ENCODE data around the gene ATAD3B.
"Not testable (repeated sequence)": the region's sequence is repeated elsewhere in the genome, so short reads cannot be mapped to it uniquely, and the experiment has no call there.

Gene ATAD3B

GRCh38 chr1:1479547-1480487 is 8.3 kb downstream of the ATAD3B start:
- no peak for DNase-seq (ENCODE audit: low spot score)

DNA sequence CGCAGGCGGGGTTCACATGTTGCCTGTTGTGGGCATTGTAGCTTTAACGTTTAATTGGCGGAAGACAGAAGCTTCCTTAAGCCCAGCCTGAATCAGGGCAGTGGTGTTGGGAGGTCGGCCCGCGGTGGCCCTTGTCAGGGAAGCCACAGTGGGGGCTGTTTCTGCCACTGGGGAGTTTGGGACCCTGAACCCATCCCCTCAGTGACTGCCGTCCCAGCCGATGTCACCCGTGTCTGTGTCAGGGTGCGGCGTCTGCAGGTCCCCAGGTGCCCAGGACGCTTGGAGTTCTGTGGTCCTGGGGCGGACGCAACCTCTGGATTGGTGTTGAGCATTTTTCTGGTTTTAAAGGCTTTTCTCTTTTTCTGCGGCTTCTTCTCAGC is 8.9 kb downstream of the ATAD3B start:
- DNase-seq (ENCODE audit: low spot score), result not testable (repeated sequence)

DNA sequence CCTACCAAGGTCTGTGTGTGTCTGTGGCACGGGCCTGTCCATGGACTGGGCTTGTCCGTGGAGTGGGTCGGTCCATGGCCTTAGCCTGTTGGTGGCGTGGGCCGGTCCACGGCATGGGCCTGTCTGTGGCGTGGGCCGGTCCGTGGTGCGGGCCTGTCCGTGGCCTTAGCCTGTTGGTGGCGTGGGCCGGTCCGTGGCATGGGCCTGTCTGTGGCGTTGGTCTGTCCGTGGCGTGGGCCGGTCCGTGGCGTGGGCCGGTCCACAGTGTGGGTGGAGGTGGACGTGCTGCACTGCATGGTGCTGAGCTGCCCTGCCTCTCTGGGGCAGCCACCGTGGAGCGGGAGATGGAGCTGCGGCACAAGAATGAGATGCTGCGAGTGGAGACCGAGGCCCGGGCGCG is 10.2 kb downstream of the ATAD3B start:
- DNase-seq (ENCODE audit: low spot score), result not testable (repeated sequence)

- no peak for DNase-seq (ENCODE audit: low spot score)
Observed at GRCh38 chr1:1482856-1483255, 11.3 kb downstream of the ATAD3B start.

GRCh38 chr1:1483714-1484113 is 12.1 kb downstream of the ATAD3B start:
- DNase-seq (ENCODE audit: low spot score), result no peak

DNA sequence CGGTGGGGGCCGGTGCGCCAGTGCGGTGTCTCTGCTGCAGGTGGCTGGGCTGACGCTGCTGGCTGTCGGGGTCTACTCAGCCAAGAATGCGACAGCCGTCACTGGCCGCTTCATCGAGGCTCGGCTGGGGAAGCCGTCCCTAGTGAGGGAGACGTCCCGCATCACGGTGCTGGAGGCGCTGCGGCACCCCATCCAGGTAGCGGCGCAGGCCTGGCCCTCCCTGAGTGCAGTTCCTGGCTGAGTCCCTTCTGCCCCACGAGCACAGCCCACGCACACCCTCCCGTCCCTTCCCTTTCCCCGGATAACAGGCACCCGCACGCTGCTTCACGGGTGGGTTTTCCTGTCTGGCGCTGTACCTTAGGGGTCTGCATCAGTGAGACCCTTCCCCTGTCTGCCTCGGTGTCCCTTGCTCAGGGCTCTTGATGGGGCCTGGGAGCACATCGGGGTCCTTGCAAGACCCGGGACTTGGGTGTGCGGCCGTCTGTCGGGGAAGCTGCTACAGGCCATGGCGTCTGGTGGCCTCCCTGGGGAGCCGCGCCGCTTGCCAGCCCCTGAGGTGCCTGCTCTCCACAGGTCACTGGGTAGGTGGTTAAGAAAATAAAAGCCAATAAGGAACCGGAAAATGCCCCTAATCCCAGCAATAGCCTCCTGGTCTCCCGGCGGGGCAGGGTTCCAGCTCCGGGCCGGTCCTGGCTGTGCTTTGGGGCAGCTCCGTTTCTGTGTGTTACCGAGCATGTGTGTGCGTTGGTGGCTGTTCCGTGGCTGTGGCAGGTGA is 13.6 kb downstream of the ATAD3B start:
- not testable (repeated sequence) for DNase-seq (ENCODE audit: low spot score)

DNA sequence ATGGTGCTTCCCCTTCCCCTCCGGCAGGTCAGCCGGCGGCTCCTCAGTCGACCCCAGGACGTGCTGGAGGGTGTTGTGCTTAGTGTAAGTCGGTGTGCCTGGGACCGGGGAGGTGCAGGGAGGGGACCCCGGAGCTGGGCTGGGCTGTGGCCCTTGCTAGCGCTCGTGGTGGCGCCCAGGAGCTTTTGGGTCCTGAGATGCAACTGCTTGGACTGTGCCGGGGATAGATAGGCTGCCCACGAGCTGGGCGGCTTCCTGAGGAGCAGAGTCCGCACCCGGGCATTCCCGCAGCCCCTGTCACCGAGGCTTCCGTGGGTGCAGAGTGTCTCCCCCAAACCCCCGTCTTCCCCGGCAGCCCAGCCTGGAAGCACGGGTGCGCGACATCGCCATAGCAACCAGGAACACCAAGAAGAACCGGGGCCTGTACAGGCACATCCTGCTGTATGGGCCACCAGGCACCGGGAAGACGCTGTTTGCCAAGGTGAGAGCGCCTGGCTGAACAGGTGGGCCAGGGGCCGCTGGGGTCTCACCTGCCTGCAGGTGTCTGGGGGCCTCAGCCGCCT is 14.3 kb downstream of the ATAD3B start:
- not testable (repeated sequence) for DNase-seq (ENCODE audit: low spot score)

DNA sequence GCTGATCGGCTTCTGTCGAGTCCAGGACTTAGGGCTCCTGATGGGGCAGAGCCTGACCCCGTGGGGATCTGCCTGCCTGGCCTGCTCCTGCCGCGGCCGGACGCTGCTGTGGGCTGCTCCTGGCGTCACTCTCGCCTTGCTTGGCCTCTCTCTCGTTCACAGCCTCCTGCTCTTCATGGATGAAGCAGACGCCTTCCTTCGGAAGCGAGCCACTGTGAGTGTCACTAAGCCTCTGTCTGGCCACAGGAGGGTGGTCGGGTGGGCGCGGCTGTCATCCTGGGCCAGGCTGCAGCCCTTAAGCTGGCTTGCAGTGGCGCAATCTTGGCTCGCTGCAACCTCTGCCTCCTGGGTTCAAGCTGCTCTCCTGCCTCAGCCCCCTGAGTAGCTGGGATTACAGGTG is 16.1 kb downstream of the ATAD3B start:
- DNase-seq (ENCODE audit: low spot score), result no peak

DNA sequence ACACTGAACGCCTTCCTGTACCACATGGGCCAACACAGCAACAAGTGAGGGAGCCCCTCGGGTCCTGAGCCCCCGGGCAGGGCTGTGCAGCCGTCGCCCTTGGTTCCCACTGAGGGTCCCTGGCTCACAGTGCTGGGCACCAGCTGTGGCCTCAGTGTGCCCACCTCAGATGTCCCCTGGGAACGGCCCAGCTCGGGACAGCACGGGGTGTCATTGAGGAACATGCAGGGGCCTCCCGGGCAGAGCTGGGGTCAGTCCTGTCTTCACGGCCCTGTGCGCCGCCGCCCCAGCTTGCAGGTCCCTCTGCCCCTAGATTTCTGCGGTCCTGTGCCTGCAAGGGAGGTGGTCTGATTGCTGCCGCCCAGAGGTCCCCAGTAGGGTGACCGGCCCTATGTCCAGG is 17.7 kb downstream of the ATAD3B start:
- no peak for DNase-seq (ENCODE audit: low spot score)

- no peak for DNase-seq (ENCODE audit: low spot score)
Observed at GRCh38 chr1:1489861-1490260, 18.3 kb downstream of the ATAD3B start.

DNA sequence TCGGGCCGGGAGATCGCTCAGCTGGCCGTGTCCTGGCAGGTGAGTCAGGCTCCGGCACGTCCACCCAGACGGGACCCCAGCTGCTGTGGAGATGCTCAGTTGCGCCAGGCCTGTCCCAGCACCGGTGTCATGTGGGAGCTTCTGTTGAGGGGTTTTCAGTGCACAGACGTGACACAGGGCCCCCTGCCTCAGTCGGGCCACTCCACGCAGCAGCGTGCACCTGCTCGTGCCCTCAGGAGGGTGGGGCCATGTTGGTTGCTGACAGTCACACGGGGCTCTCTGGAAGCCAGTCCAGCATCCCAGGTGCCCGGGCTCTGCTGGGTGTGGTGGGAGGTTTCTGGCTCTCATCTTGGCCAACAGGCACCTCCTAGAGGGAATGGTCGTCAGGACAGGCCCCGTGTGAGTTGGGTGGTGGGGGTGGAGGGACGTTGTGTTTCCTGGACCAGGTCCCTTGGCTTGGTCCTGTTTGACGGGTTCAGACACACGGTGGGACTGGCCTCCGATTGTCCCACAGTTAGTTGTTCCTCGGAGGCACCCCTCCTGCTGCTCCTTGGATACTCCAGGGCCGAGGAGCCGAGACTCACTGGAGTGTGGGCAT is 19.2 kb downstream of the ATAD3B start:
- DNase-seq (ENCODE audit: low spot score), result no peak

- DNase-seq (ENCODE audit: low spot score), result no peak
Observed at GRCh38 chr1:1491601-1492000, 20.0 kb downstream of the ATAD3B start.

GRCh38 chr1:1494311-1494710 is 22.7 kb downstream of the ATAD3B start:
- not testable (repeated sequence) for DNase-seq (ENCODE audit: low spot score)

- not testable (repeated sequence) for DNase-seq (ENCODE audit: low spot score)
Observed at GRCh38 chr1:1495461-1495975, 24.0 kb downstream of the ATAD3B start.

- DNase-seq (ENCODE audit: low spot score), result peak; percentile 25
Observed at GRCh38 chr1:1504777-1505365, 33.3 kb downstream of the ATAD3B start.

GRCh38 chr1:1505366-1505798 is 33.8 kb downstream of the ATAD3B start:
- DNase-seq (ENCODE audit: low spot score), result not testable (repeated sequence)

- DNase-seq (ENCODE audit: low spot score), result not testable (repeated sequence)
Observed at GRCh38 chr1:1505801-1506200, 34.2 kb downstream of the ATAD3B start.

DNA sequence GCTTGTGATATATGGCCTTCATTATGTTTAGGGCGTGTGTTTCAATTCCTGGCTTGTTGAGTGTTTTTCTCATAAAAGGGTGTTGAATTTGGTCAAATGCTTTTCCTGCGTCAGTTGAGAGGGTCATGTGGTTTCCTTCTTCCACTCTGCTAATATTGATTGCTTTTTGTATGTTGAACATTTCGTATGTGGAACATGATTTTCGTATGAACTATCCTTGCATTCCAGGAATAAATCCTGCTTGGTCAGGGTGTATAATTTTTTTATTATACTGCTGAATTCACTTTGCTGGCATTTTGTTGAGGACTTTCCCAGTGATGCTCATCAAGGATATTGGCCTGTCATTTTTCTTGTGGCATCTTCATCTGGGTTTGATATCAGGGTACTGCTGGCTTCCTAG is 35.7 kb downstream of the ATAD3B start:
- no peak for DNase-seq (ENCODE audit: low spot score)

DNA sequence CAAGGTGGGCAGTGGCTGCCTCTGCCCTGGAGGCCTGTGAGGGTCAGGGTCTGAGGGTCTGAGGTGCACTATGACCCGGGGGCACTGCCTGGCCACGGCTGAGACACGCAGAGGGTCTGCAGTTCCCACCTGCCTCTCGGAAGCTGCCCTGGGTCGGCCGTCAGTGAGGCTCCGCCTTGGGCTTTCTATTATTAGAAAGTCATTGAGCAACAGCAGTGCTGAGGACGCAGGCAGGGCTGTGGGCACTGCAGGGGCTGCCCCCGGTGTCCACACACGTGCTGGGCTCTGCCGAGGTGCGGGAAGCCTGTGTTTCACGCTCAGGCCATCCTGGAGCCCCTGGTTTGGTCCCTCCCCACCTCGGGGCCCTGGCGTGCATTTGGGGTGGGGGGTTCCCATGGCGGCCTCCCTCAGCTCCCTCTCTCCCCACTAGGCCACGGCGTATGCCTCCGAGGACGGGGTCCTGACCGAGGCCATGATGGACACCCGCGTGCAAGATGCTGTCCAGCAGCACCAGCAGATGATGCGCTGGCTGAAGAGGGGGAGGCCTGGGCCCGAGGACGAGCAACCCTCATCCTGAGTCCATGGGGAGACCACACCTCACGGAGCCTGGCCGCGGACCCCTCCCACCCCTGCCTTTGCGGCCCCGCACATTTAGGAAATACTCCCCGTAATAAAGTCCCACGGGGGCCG is 37.4 kb downstream of the ATAD3B start:
- DNase-seq (ENCODE audit: low spot score), result not testable (repeated sequence)

- DNase-seq (ENCODE audit: low spot score), result not testable (repeated sequence)
Observed at GRCh38 chr1:1509465-1509850, 37.9 kb downstream of the ATAD3B start.

Data from AG08395 (cell line).